ENCODE results near the gene KIF26B.

KIF26B gene

GRCh38 chr1:245133995-245134715 lies 20.6 kb upstream of the KIF26B start:
- DNase-seq, result no peak

GRCh38 chr1:245142171-245142798 lies 12.5 kb upstream of the KIF26B start:
- DNase-seq, result no peak

GRCh38 chr1:245142976-245143375 lies 11.8 kb upstream of the KIF26B start:
- DNase-seq, result no peak

GRCh38 chr1:245143849-245144248 lies 10.9 kb upstream of the KIF26B start:
- DNase-seq, result no peak

DNA sequence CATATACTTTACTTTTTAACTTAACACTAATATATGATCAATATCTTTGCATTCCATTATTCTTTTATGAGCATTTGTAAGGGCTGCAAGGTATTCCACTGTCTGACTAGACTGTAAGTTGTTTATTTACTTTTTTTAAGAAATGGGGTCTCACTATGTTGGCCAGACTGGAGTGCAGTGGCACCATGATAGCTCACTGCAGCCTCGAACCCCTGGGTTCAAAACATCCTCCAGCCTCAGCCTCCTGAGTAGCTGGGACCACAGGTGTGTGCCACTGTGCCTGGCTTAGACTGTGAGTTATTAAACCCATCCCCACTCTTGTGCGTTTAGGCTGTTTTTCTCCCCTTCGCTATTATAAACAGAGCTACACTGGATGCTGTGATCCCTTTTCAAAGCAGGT lies 6.7 kb upstream of the KIF26B start:
- DNase-seq, result no peak

GRCh38 chr1:245148861-245149260 lies 5.9 kb upstream of the KIF26B start:
- peak; percentile 80 to 81 for DNase-seq

DNA sequence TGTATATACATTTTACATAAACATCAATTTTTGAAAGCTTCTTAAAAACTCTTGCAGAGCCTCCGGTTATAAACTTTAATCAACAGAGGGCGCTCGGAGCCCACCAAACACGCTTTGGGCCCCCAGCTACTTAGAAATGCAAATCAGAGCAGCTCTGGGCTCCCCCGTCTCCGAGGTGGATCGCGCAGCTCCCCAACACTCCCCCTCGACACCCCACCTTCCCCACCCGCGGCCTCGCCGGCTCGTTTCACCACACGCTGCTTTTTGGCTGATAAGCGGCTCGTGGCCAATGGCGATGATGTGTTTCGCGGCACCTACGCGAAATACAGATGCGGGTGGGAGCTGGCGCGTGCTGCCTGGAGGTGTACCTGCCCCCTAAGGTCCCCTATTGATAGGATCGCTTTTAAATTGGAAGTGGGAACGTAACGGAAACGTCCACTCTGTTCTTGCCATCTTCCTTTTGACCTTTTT lies 1.7 kb upstream of the KIF26B start:
- DNase-seq, result peak; percentile 43 to 78

- peak in 1 of 2 experiments; percentile 63 for DNase-seq
Observed at GRCh38 chr1:245153552-245154428, 995 bp upstream of the KIF26B start.

GRCh38 chr1:245155272-245156040 lies 671 bp downstream of the KIF26B start:
- DNase-seq, result peak; percentile 68 to 76

DNA sequence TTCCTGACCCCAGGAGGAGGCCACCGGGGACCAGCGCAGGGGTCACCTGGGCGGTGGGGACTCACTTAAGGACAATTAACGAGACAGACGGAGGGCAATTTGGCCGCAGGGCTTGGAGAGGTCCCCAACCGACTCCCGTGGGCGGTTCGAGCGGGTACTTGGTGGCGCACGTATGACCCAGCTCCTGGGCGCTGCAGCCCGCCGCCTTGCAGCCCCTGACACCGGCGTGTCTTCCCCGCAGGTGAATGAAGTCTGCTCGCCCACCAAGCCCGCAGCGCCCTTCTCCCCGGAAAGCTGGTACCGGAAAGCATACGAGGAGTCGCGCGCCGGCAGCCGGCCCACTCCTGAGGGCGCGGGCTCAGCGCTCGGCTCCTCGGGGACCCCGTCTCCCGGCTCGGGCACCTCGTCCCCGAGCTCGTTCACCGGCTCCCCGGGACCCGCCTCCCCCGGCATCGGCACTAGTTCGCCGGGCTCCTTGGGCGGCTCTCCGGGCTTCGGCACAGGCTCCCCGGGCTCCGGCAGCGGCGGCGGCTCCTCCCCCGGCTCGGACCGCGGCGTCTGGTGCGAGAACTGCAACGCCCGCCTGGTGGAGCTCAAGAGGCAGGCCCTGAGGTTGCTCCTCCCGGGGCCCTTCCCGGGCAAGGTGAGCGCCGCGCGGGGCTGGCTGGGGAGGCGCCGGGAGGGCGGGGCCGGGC lies 1.4 kb downstream of the KIF26B start:
- peak; percentile 28 to 91 for DNase-seq

DNA sequence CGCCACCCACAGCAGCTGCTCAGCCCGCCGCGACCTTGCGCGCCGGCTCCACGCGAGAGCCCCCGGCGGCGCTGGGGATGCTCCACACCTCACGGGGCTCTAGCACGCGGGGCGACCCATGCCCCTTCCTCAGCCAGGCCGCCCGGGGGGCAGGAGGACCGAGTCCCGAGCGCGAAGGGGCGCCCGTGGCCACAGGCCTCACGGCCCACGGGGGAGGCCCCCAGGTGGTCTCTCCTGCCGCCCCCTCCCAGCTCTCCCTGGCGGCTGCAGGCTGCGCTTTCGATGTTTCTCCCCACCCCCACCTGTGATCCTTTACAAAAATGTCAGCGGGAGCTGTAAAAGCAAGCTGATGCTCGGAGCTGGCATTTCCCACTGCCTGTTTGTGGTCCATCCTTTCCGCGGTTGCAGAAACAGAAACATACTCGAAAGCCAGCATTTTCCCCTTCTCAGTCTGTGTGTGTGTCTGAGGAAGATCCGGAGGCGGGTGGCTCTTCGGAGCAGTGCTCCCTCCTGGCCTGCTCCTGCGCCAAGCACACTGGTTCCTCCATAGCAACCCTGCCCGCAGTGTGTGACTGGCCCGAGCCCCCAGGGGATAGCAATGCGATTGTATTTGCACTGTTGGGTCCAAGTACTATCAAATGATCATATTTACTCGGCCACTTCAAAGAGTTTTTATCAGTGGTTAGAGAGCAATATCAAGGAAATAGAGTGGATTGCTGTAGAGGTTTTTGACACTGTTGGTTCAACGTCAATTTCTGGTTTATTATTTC lies 2.1 kb downstream of the KIF26B start:
- peak; percentile 26 to 68 for DNase-seq

DNA sequence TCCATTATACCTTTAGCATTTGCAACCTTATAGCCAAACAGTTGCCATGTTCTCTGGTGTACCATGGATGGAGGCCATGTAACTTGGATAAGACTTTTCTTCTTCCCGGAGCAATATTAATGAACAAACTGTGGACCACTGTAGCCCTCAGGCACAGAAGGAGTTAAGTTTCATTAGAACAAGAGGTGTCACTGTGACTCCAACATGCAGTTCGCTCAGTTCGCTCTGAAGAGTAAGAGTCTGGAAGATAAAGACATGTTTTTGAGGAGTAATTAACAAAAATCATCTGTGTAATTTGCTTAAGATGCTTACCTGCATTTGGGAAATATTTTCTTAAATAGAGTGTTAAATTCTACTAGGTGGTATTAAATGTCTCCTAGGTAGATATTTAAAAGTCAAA lies 4.1 kb downstream of the KIF26B start:
- no peak for DNase-seq

GRCh38 chr1:245160288-245160687 lies 5.5 kb downstream of the KIF26B start:
- no peak for DNase-seq

GRCh38 chr1:245160741-245161400 lies 6.1 kb downstream of the KIF26B start:
- DNase-seq, result no peak

DNA sequence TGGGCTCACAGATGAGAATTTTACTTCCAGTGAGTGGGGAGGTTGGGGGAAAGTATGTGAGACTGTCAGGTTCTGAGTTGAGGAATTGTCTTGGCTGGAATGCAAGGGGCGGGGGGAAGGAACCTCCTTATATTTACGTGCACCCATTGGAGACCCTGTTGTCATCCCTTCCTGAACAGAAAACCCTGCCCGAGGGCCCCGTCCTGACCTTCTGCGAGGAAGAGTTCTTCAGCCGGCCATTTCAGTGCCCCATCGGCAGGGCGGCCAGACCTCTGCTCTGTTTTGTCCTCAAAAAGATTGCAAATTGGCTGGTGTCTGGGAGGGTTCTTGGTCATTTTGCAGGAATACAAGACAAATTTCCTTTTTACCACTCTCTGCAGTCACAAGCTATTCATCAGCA lies 7.1 kb downstream of the KIF26B start:
- DNase-seq, result no peak

GRCh38 chr1:245166471-245166885 lies 11.7 kb downstream of the KIF26B start:
- DNase-seq, result no peak

DNA sequence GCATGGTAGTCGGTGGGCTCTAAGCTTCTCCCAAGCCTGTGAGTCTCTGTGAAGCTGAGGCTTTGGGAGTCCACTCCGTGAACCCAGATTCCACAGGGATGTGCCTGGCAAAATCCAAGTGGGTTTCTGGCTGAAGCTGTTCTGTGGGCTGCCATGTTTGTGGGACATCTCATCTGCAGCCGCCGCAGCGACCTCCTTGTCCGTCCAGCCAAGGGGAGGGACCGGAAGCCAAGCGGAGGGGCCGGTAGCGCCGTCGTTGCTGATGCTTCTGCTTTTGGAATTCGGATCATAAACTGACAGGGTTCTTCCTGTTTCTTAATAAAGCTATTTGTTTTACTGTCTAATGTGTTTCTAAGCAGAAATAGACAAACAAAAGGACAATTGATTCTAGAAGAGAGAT lies 13.3 kb downstream of the KIF26B start:
- DNase-seq, result no peak

DNA sequence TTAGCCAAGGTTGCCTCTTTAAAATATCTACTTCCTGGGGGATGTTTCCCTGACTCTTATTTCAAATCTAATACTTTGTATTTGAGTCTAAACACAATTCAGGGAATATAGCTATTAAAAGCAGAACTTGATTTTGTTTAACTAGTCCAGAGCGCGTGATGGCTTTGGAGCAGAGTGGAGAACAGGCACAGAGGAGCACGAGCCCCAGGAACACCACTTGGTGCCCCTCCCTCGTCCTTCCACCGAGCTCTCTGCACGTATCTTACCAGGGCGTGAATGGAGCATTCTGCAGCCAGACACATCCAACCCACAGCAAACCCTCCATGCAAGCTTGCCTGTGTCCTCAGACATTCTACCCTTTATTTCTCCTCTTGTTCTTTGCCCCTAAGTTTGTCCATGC lies 14.1 kb downstream of the KIF26B start:
- no peak for DNase-seq

- no peak for DNase-seq
Observed at GRCh38 chr1:245169376-245169775, 14.6 kb downstream of the KIF26B start.

DNA sequence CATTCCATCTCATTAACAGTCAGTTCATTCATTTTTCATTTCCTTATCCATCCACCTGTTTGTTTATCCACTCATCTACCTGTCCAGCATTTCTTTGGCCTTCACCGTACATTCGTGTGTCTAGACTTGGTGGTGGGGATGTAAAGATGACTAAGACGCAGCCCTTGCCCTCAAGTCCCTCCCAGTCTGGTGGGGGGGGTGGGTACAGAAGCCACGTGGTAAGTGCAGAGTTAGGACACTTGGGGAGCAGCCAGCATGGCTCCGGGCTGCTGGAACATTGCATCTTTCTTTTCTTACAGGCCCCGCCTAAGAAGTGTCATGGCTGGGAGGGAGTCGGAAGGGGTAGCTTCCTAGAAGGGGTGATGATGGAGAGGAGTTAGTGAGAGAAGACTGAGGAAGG lies 17.2 kb downstream of the KIF26B start:
- no peak for DNase-seq

GRCh38 chr1:245172829-245173228 lies 18.0 kb downstream of the KIF26B start:
- no peak for DNase-seq

Data from NCI-H526 (cell line).